Upper lobe of left lung (tissue), 4 donors: ENCODE results near the gene ITIH5.

Source experiments
- EP300 ChIP-seq, 4 donors: sonication (generic); formaldehyde crosslinking; IDR thresholded peaks; one replicate each; pipeline ENCODE4 v1.5.1; 2017; ENCODE audit warnings: antibody characterized with exemption in 4 of 4, control low read depth in 2 of 4
- POLR2A ChIP-seq, 4 donors: fragments of 450-650 bp; IDR thresholded peaks; one replicate each; pipeline ENCODE4 v1.5.1; 2016 to 2017; ENCODE audit warnings: antibody characterized with exemption in 4 of 4, mild to moderate bottlenecking in 2 of 4
- TF ChIP-seq, protein P1 (sequence below), 6 experiments: fragments of 450-650 bp in 4 of 6; fragments of 200-600 bp in 2 of 6; sonication (generic) in 2 of 6; IDR thresholded peaks; one replicate each; pipeline ENCODE4 v1.5.1; 2016 to 2019; ENCODE audit warnings: antibody characterized with exemption in 6 of 6

DNA sequence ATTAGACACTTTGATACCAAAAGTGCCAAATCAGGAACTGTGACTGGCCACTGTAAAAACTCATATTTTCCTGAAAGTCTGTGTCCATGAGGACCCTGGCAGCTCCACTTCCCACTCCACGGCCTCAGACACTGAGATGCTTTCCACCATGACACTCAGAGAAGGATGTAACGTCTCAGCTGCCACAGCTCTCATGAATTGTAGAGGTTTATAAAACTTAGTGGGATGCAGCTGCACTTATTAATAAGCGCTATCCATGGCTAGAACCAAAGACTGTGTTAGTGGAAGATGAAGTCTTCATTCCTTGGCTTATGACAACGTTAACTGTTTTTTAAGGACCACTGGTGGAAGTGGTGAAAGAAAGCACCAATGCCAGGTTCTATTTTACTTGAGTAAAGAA is 121.0 kb downstream of the ITIH5 start:
- TF ChIP-seq, protein P1, sequence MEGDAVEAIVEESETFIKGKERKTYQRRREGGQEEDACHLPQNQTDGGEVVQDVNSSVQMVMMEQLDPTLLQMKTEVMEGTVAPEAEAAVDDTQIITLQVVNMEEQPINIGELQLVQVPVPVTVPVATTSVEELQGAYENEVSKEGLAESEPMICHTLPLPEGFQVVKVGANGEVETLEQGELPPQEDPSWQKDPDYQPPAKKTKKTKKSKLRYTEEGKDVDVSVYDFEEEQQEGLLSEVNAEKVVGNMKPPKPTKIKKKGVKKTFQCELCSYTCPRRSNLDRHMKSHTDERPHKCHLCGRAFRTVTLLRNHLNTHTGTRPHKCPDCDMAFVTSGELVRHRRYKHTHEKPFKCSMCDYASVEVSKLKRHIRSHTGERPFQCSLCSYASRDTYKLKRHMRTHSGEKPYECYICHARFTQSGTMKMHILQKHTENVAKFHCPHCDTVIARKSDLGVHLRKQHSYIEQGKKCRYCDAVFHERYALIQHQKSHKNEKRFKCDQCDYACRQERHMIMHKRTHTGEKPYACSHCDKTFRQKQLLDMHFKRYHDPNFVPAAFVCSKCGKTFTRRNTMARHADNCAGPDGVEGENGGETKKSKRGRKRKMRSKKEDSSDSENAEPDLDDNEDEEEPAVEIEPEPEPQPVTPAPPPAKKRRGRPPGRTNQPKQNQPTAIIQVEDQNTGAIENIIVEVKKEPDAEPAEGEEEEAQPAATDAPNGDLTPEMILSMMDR (IDR thresholded peaks at IDR 0.05) = no peak
- TF ChIP-seq EP300 (IDR thresholded peaks at IDR 0.05) (no peak), POLR2A (IDR thresholded peaks at IDR 0.05) (no peak)
